Measurements from ENCODE around the gene MRPS25. TPM values are rescaled to one million over a fixed set of nuclear protein-coding genes. Genes with fewer than 3 reads are reported as not detected.

The MRPS25 gene
- total RNA-seq, 4 donors from 2014 or later = 11.9 to 28.6 (median 23.5) TPM

GRCh38 chr3:15043408-15044171, 21.5 kb downstream of the MRPS25 start:
- TF ChIP-seq CTCF (IDR thresholded peaks at IDR 0.05; ENCODE audit: low read depth) = no peak

GRCh38 chr3:15042936-15043335, 22.2 kb downstream of the MRPS25 start:
- no peak for TF ChIP-seq CTCF (IDR thresholded peaks at IDR 0.05; ENCODE audit: low read depth)

GRCh38 chr3:15041950-15042349, 23.2 kb downstream of the MRPS25 start:
- TF ChIP-seq CTCF (IDR thresholded peaks at IDR 0.05; ENCODE audit: low read depth) = no peak

GRCh38 chr3:15040844-15041243, 24.3 kb downstream of the MRPS25 start:
- TF ChIP-seq CTCF (IDR thresholded peaks at IDR 0.05; ENCODE audit: low read depth) = no peak

- TF ChIP-seq CTCF (IDR thresholded peaks at IDR 0.05; ENCODE audit: low read depth) = no peak
Observed at GRCh38 chr3:15038306-15038705, 26.8 kb downstream of the MRPS25 start.

GRCh38 chr3:15033103-15033502, 32.0 kb downstream of the MRPS25 start:
- no peak for TF ChIP-seq CTCF (IDR thresholded peaks at IDR 0.05; ENCODE audit: low read depth)

- no peak for TF ChIP-seq CTCF (IDR thresholded peaks at IDR 0.05; ENCODE audit: low read depth)
Observed at GRCh38 chr3:15032650-15033049, 32.5 kb downstream of the MRPS25 start.
